Kidney epithelial cell (primary cell): ENCODE results near the gene FAM120A. TPM values are rescaled to one million over a fixed set of nuclear protein-coding genes. Genes with fewer than 3 reads are reported as not detected.

ENCODE experiments used
- DNase-seq: peaks from one replicate; pipeline ENCODE4 v3.0.0-alpha.2; 2010; ENCODE audit warnings: low read depth
- H3K27me3 ChIP-seq: 2 replicates; pipeline ENCODE4 v1.6.0; 2011; ENCODE audit warnings: low read length; ENCODE audit not compliant: control insufficient read depth, insufficient read depth
- H3K36me3 ChIP-seq: 2 replicates; pipeline ENCODE4 v1.5.1; 2011; ENCODE audit warnings: low read length; ENCODE audit not compliant: control insufficient read depth, insufficient read depth
- H3K4me3 ChIP-seq: 2 replicates; pipeline ENCODE4 v1.5.1; 2011; ENCODE audit warnings: low read depth, mild to moderate bottlenecking, control low read depth, low read length
- CTCF ChIP-seq: IDR thresholded peaks from 2 replicates; pipeline ENCODE4 v1.5.1; 2011; ENCODE audit warnings: mild to moderate bottlenecking, moderate library complexity, low read length, control low read depth, inconsistent platforms; ENCODE audit not compliant: insufficient read depth, poor library complexity, severe bottlenecking
- total RNA-seq: library from RNA; depleted of rRNA; stranded (reverse); fragments of >200 nt; gene quantifications from 2 replicates; pipeline ENCODE4 v1.2.3, GENCODE V29; 2015

Gene FAM120A
- total RNA-seq, 1 donor from 2014 or later, result 59.0 TPM

DNA sequence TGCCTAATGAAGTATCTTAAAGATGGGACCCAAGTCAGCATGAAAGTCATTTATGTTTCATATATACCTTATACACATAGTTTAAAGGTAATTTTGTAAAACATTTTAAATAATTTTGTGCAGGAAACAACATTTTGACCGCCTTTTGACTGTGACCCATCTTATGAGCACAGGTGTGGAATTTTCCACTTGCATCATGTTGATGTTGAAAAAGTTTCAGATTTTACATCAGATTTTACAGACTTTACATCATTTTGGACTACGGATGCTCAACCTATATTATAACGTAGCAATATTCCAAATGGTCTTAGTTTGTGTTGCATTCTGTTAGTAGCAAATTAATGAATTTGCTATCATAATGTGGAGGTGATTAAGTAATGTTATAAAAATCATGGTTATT lies 23.6 kb downstream of the FAM120A start:
- no peak for TF ChIP-seq CTCF
- no peaks in the 10 kb centered on the region for H3K27me3 ChIP-seq
- DNase-seq, result no peak
- H3K36me3 ChIP-seq, result peaks cover 2% of the 10 kb centered on the region
- no peak overlapping the region for H3K4me3 ChIP-seq

DNA sequence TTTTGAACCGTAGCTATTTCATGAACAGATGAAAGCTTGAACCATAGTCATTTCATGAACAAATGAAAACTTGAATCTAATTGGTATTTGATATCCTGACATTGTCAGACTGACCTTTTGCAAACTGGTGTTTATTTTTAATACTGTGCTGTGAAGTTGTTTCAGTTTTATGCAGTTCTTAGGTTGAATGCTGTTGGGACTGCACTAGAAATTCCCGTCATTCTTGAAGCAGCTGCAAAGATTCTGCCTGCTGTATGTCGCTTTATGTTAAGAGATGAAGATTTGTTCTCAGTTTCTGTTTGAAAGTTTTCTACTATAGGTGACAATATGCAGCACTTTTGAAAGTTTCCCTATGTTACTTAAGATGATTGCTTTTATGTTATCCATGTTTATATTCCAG lies 24.4 kb downstream of the FAM120A start:
- no peak for DNase-seq
- Histone ChIP-seq H3K27me3 (no peaks in the 10 kb centered on the region), H3K4me3 (no peak overlapping the region), H3K36me3 (peaks cover 2% of the 10 kb centered on the region)
- TF ChIP-seq CTCF, result no peak

DNA sequence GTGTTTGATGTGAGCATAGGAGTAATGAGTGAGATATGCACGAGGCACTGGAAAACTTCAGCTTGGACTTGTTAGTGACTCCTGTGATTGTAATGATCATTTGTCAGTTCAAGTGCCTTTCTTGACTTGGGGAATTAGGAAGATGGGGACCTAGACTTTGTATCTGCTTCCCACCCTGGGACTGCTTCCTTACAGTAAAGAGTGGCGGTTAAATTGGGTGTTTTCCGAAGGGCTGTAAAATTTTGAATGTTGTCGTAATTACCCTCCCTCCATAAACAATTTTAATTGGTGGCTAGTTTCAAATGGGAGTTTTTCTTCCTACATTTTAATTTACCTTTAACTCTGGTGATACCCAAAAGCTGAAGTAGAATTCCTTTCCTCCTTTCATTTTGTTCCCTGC lies 25.4 kb downstream of the FAM120A start:
- no peak overlapping the region for H3K4me3 ChIP-seq
- H3K27me3 ChIP-seq, result no peaks in the 10 kb centered on the region
- TF ChIP-seq CTCF, result no peak
- no peak for DNase-seq
- no peaks in the 10 kb centered on the region for H3K36me3 ChIP-seq

GRCh38 chr9:93477397-93477796 lies 25.9 kb downstream of the FAM120A start:
- Histone ChIP-seq H3K4me3 (no peak overlapping the region), H3K27me3 (no peaks in the 10 kb centered on the region), H3K36me3 (no peaks in the 10 kb centered on the region)
- TF ChIP-seq CTCF, result no peak
- DNase-seq, result no peak

DNA sequence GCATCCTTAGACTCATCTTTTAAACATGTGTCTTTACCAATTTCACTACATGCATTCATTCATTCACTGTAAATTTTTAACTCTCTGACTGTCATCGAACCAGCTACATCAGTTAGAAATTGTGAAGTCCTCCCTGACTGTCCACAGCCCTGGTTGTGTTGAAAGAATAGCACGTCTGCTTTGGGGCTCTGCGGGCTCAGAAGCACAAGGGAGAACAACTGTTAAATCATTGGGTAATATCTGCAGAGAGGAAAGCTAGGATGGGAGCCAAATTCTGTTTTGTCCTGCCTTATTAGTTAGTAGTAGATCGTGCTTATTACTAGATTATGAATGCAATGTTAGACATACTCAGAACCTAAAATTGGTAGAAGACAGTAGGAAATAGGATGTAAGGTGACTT lies 28.2 kb downstream of the FAM120A start:
- no peak for TF ChIP-seq CTCF

DNA sequence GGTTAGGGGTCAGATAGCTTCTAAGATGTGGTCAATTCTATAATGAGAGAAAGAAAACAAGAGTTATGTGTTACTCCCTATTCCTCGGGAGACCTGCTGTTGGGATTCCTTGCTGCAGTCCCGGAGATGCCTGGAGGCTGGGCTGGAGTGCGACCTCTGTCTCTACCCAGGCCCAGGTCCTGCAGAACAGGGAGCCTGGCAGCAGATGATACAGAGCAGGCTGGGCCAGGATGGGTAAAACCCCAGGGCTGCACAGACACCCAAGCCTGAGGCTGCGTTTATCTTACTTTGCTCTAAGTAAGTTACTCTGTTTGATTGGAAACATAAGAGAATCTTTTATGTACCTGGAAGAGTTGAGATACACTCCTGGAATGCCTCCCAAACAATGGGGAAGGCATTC lies 28.8 kb downstream of the FAM120A start:
- peaks cover 1% of the 10 kb centered on the region for H3K36me3 ChIP-seq

More for the DNA sequence above, 28.2 kb downstream of the FAM120A start:
- Histone ChIP-seq H3K4me3 (no peak overlapping the region), H3K36me3 (peaks cover 1% of the 10 kb centered on the region), H3K27me3 (no peaks in the 10 kb centered on the region)
- no peak for DNase-seq

More for the DNA sequence above, 28.8 kb downstream of the FAM120A start:
- no peak for TF ChIP-seq CTCF
- Histone ChIP-seq H3K4me3 (no peak overlapping the region), H3K27me3 (no peaks in the 10 kb centered on the region)
- DNase-seq, result no peak
